PC-9 (cell line): ENCODE data around the gene AKAP6.

Source experiments
- CTCF ChIP-seq: fragments of 200-600 bp; sonication (generic); conservative IDR thresholded peaks from 2 replicates; pipeline ENCODE4 v1.6.1; 2017; ENCODE audit warnings: mixed run types, antibody characterized with exemption, mild to moderate bottlenecking, moderate library complexity
- EZH2 ChIP-seq: fragments of 200-600 bp; sonication (generic); IDR thresholded peaks from 2 replicates; pipeline ENCODE4 v1.8.0; 2017; ENCODE audit warnings: antibody characterized with exemption, low read depth

GRCh38 chr14:32414808-32415255, 85.7 kb downstream of the AKAP6 start:
- TF ChIP-seq CTCF (no peak), EZH2 (no peak)
